Epithelial cell of prostate (primary cell): ENCODE measurements around the gene SOBP.

Experiments used
- DNase-seq: peaks from one replicate; pipeline ENCODE4 v3.0.0-alpha.2; 2011; ENCODE audit warnings: low read depth, low spot score
- H3K27ac ChIP-seq: fragments of 450-650 bp; 2 replicates; pipeline ENCODE4 v1.5.1; 2017; ENCODE audit warnings: mild to moderate bottlenecking

Gene SOBP

GRCh38 chr6:107607116-107607515 lies 117.2 kb downstream of the SOBP start:
- no peak for DNase-seq
- no peak overlapping the region for H3K27ac ChIP-seq

GRCh38 chr6:107611094-107611810 lies 121.3 kb downstream of the SOBP start:
- H3K27ac ChIP-seq = no peak overlapping the region
- DNase-seq = no peak

GRCh38 chr6:107612762-107613415 lies 123.0 kb downstream of the SOBP start:
- DNase-seq = no peak
- no peak overlapping the region for H3K27ac ChIP-seq

GRCh38 chr6:107613651-107614379 lies 123.9 kb downstream of the SOBP start:
- DNase-seq = no peak
- no peak overlapping the region for H3K27ac ChIP-seq

- no peak for DNase-seq
- no peak overlapping the region for H3K27ac ChIP-seq
Measured at GRCh38 chr6:107614828-107615227, 124.9 kb downstream of the SOBP start.

GRCh38 chr6:107616775-107617174 lies 126.9 kb downstream of the SOBP start:
- DNase-seq = no peak
- H3K27ac ChIP-seq = no peak overlapping the region

- no peak overlapping the region for H3K27ac ChIP-seq
- no peak for DNase-seq
Measured at GRCh38 chr6:107617341-107617932, 127.5 kb downstream of the SOBP start.

GRCh38 chr6:107618672-107619071 lies 128.8 kb downstream of the SOBP start:
- H3K27ac ChIP-seq = no peak overlapping the region
- no peak for DNase-seq

- no peak for DNase-seq
- H3K27ac ChIP-seq = no peak overlapping the region
Measured at GRCh38 chr6:107620732-107621131, 130.8 kb downstream of the SOBP start.

- no peak for DNase-seq
- no peak overlapping the region for H3K27ac ChIP-seq
Measured at GRCh38 chr6:107621229-107621937, 131.5 kb downstream of the SOBP start.

GRCh38 chr6:107622269-107622668 lies 132.4 kb downstream of the SOBP start:
- DNase-seq = no peak
- H3K27ac ChIP-seq = no peak overlapping the region

- H3K27ac ChIP-seq = no peak overlapping the region
Measured at GRCh38 chr6:107624050-107624449, 134.1 kb downstream of the SOBP start.

GRCh38 chr6:107624541-107624940 lies 134.6 kb downstream of the SOBP start:
- H3K27ac ChIP-seq = no peak overlapping the region
- DNase-seq = no peak

More at GRCh38 chr6:107624050-107624449, 134.1 kb downstream of the SOBP start:
- no peak for DNase-seq

GRCh38 chr6:107625264-107625663 lies 135.3 kb downstream of the SOBP start:
- DNase-seq = no peak
- no peak overlapping the region for H3K27ac ChIP-seq

- H3K27ac ChIP-seq = no peak overlapping the region
- no peak for DNase-seq
Measured at GRCh38 chr6:107626645-107627044, 136.7 kb downstream of the SOBP start.

GRCh38 chr6:107627969-107628368 lies 138.1 kb downstream of the SOBP start:
- no peak overlapping the region for H3K27ac ChIP-seq
- no peak for DNase-seq

- no peak overlapping the region for H3K27ac ChIP-seq
- DNase-seq = no peak
Measured at GRCh38 chr6:107628878-107629277, 139.0 kb downstream of the SOBP start.

- H3K27ac ChIP-seq = no peak overlapping the region
- DNase-seq = no peak
Measured at GRCh38 chr6:107629548-107630129, 139.7 kb downstream of the SOBP start.

- H3K27ac ChIP-seq = no peak overlapping the region
- DNase-seq = no peak
Measured at GRCh38 chr6:107630348-107630977, 140.5 kb downstream of the SOBP start.
